Calu3 (cell line): ENCODE measurements around the gene SLC17A7. TPM values are rescaled to one million over a fixed set of nuclear protein-coding genes. Genes with fewer than 3 reads are reported as not detected.
A peak's percentile ranks its signal among the peaks of the same experiment; 100 is the strongest.

Experiments used
- Bru-seq: library from RNA; stranded (reverse); fragments of 400-500 nt; gene quantifications from one replicate; lab custom pipeline; 2021; lab: Mats Ljungman, UMichigan
- BruChase-seq, 2 experiments: library from RNA; stranded (reverse); fragments of 400-500 nt; gene quantifications; one replicate each; lab custom pipeline; 2021; lab: Mats Ljungman, UMichigan
- BruUV-seq: library from RNA; stranded (reverse); fragments of 400-500 nt; replicated peaks from 2 replicates; lab custom pipeline; 2021; lab: Mats Ljungman, UMichigan
- CTCF ChIA-PET: fragments of 300-600 bp; sonication (Branson Sonifier 250); formaldehyde crosslinking; loops from one replicate; lab custom pipeline; 2022; ENCODE audit warnings: antibody characterized with exemption; lab: Charles Lee
- DNase-seq: peaks from one replicate; pipeline ENCODE4 v3.0.0; 2022
- H3K27ac Mint-ChIP-seq: one replicate; pipeline ENCODE4 v1.8.0; 2022; ENCODE audit warnings: mixed read lengths; ENCODE audit not compliant: unreplicated experiment
- H3K27me3 Mint-ChIP-seq: one replicate; pipeline ENCODE4 v1.8.0; 2022; ENCODE audit warnings: mixed read lengths; ENCODE audit not compliant: unreplicated experiment
- H3K36me3 Mint-ChIP-seq: one replicate; pipeline ENCODE4 v1.8.0; 2022; ENCODE audit warnings: mild to moderate bottlenecking, moderate library complexity, mixed read lengths; ENCODE audit not compliant: insufficient read depth, unreplicated experiment
- H3K4me1 Mint-ChIP-seq: one replicate; pipeline ENCODE4 v1.8.0; 2022; ENCODE audit warnings: mild to moderate bottlenecking, low read depth, mixed read lengths; ENCODE audit not compliant: unreplicated experiment
- H3K4me3 Mint-ChIP-seq: one replicate; pipeline ENCODE4 v1.8.0; 2022; ENCODE audit warnings: mild to moderate bottlenecking, low read depth, moderate library complexity, mixed read lengths; ENCODE audit not compliant: unreplicated experiment
- H3K9me3 Mint-ChIP-seq: one replicate; pipeline ENCODE4 v1.8.0; 2022; ENCODE audit warnings: low read depth, mixed read lengths; ENCODE audit not compliant: unreplicated experiment
- CTCF ChIP-seq: fragments of 200-600 bp; IDR thresholded peaks from one replicate; pipeline ENCODE4 v1.8.0; 2022; ENCODE audit warnings: antibody characterized with exemption; ENCODE audit not compliant: unreplicated experiment
- intact Hi-C: fragments of 100-400 bp; cut with micrococcal nuclease; formaldehyde crosslinking; loops from one replicate; pipeline ENCODE4 v1.10.0; 2022; ENCODE audit not compliant: unreplicated experiment
- long read RNA-seq: library from polyadenylated mRNA; stranded (forward); transcript quantifications from one replicate; pipeline ENCODE4 v2.0.0, GENCODE V29; 2022
- total RNA-seq: library from RNA; stranded (reverse); gene quantifications from 2 replicates; pipeline ENCODE4 v1.2.3, GENCODE V29; 2022

SLC17A7 gene
- total RNA-seq, result not detected in 2 replicates
- Bru-seq, nascent RNA, result not detected
- BruChase-seq, experiment 1, labeled RNA remaining after a 6-hour chase, result percentile 13 among the genes with signal in this experiment
- percentile 16 among the genes with signal in this experiment for BruChase-seq, experiment 2, labeled RNA remaining after a 2-hour chase
- long read RNA-seq, result 0 reads

DNA sequence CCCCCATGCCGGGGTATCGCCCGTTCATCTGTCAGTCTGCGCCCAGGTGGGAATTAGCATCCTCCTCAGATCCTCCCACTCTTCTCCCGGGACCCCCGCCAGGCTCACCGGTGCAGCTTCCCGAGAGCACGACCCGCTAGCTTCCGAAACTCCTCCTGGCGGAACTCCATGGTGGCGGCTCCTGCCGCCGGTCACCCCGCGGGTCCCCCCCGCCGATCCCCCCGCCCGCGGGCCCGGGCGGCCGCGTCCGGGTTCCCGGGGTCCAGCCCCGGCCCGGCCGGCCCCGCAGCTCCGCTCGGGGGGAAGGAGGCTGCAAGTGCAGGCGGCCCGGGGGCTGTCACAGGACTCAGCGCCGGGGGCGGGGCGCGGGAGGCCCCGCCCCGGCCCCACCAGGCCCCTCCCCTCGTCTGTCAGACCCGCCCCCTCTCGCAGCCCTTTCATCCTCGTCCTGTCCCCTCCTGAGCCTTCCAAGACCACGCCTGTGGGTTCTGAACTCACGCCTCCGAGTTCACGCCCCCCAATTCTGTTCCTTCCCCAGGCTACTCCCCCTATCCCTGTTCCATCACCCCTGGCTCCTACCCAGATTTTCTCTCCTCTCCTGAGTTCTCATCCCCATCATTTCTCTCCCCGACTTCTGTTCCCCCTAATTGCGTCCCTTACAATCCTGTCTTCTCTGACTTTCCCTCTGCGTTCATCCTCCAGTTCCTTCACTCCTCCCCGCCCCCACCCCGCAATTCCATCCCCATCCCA, at the start of gene SLC17A7:
SLC17A7 (minus strand) TSS at position 318 of the 750 bp plus-strand sequence; CDS start at position 170, 148 bp downstream.
- BruUV-seq, result no TSS peak
- Mint-ChIP-seq H3K27ac (no peak within 1 kb of the TSS), H3K4me3 (peak within 1 kb of the TSS; percentile 73), H3K4me1 (peaks cover 27% of the 10 kb centered on the region), H3K27me3 (peaks cover 68% of the 10 kb centered on the region), H3K36me3 (peaks cover 33% of the 10 kb centered on the region), H3K9me3 (no peaks in the 10 kb centered on the region)
- TF ChIP-seq CTCF, result no peak
- DNase-seq, result no peak
- CTCF ChIA-PET, result interaction anchor here (0.6 to 1.5 kb wide), 4 partner anchors 15 to 214 kb away, joined by 3 to 6 read pairs (median 4); no protein-coding TSS in a partner anchor
- intact Hi-C loops, result no loop called here

- TF ChIP-seq CTCF, result no peak
- no peaks in the 10 kb centered on the region for H3K4me1 Mint-ChIP-seq
- H3K36me3 Mint-ChIP-seq, result peaks cover 89% of the 10 kb centered on the region
- CTCF ChIA-PET, result interaction anchor here (1.1 kb wide), 1 partner anchor 17 kb away, joined by 5 read pairs; no protein-coding TSS in a partner anchor
- no peaks in the 10 kb centered on the region for H3K27me3 Mint-ChIP-seq
- intact Hi-C loops, result no loop called here
- no peak for DNase-seq
- H3K27ac Mint-ChIP-seq, result no peak overlapping the region
- H3K9me3 Mint-ChIP-seq, result no peaks in the 10 kb centered on the region
- no TSS peak for BruUV-seq
- peak overlapping the region; percentile 97 for H3K4me3 Mint-ChIP-seq
Observed at GRCh38 chr19:49490287-49491029, 49.1 kb upstream of the SLC17A7 start.

DNA sequence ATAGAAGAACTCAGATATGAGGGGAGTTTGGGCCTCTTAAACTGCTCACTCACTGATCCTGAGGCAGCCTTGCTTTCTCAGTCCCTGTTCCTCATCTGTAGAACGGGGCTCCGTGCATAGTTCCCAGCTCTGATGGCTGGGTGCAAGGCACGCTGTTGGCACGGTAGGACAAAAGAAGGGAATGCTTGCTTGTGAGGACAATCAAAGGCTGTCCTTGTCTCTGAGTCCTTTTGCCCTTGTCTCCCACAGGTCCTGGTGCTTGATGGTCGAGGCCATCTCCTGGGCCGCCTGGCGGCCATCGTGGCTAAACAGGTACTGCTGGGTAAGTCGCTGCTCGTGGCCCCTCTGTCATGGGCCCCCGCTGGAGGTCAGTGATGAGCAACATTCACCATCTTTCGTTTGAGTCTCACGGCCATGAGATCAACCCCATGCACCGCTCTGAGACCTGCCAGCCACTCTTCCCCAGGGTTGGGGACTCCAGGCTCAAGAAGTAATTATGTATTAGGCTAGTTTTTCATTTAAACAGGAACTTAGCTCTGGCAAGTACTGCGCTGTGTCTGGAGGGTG, 48.4 kb upstream of the SLC17A7 start:
- intact Hi-C loops, result no loop called here

More for the DNA sequence above, 48.4 kb upstream of the SLC17A7 start:
- peak; percentile 58 for DNase-seq
- Mint-ChIP-seq H3K27me3 (no peaks in the 10 kb centered on the region), H3K36me3 (peaks cover 82% of the 10 kb centered on the region), H3K4me1 (no peaks in the 10 kb centered on the region), H3K27ac (peak overlapping the region; percentile 99), H3K9me3 (no peaks in the 10 kb centered on the region), H3K4me3 (peak overlapping the region; percentile 97)
- TF ChIP-seq CTCF, result peak; percentile 59
- BruUV-seq, result no TSS peak
- CTCF ChIA-PET, result no interaction called here
